A549 (cell line): ENCODE results near the gene ASTN1.

Source experiments
- ATOH8 ChIP-seq: fragments of 250-450 bp; sonication (Bioruptor Pico); IDR thresholded peaks from 2 replicates; pipeline ENCODE4 v1.5.0; 2020; ENCODE audit warnings: low read depth, mild to moderate bottlenecking, moderate library complexity
- CHD2 ChIP-seq: fragments of 150-350 bp; IDR thresholded peaks from 2 replicates; pipeline ENCODE4 v1.6.1; 2014; ENCODE audit warnings: low read length; ENCODE audit not compliant: partially characterized antibody
- CTCF ChIP-seq: fragments of >200 bp; sonication (Bioruptor Twin); formaldehyde crosslinking; IDR thresholded peaks from 3 replicates; pipeline ENCODE4 v1.5.1; 2016
- EP300 ChIP-seq, 2 experiments: fragments of >200 bp; sonication (Bioruptor Twin); formaldehyde crosslinking; IDR thresholded peaks; 2 replicates in 1 of 2; 3 replicates in 1 of 2; pipeline ENCODE4 v1.6.1; 2016 to 2017
- FOSB ChIP-seq: fragments of 250-450 bp; sonication (Bioruptor Pico); IDR thresholded peaks from 2 replicates; pipeline ENCODE4 v1.5.0; 2020; ENCODE audit warnings: mild to moderate bottlenecking, moderate library complexity
- HOXB5 ChIP-seq: fragments of 250-450 bp; sonication (Bioruptor Pico); IDR thresholded peaks from 2 replicates; pipeline ENCODE4 v1.5.0; 2020; ENCODE audit warnings: mild to moderate bottlenecking, moderate library complexity
- JUN ChIP-seq, 2 experiments: fragments of >200 bp; sonication (Bioruptor Twin); formaldehyde crosslinking; IDR thresholded peaks; 2 replicates in 1 of 2; 3 replicates in 1 of 2; pipeline ENCODE4 v1.6.1; 2016 to 2017
- KDM5A ChIP-seq: fragments of 200-600 bp; sonication (generic); IDR thresholded peaks from 2 replicates; pipeline ENCODE4 v1.6.1; 2016; ENCODE audit warnings: antibody characterized with exemption, mild to moderate bottlenecking
- MYC ChIP-seq: IDR thresholded peaks from 2 replicates; pipeline ENCODE4 v1.6.1; 2012; ENCODE audit warnings: mild to moderate bottlenecking, inconsistent platforms, low read length, improper control_type of control experiment, borderline replicate concordance
- NFE2L2 ChIP-seq: fragments of 150-350 bp; conservative IDR thresholded peaks from 2 replicates; pipeline ENCODE4 v1.6.1; 2014; ENCODE audit warnings: low read length
- POLR2A ChIP-seq: IDR thresholded peaks from 2 replicates; pipeline ENCODE4 v1.6.1; 2012; ENCODE audit warnings: mild to moderate bottlenecking, low read length
- RAD21 ChIP-seq, 2 experiments: fragments of >200 bp in 1 of 2; sonication (Bioruptor Twin) in 1 of 2; formaldehyde crosslinking in 1 of 2; IDR thresholded peaks in 1 of 2; conservative IDR thresholded peaks in 1 of 2; 2 replicates in 1 of 2; 3 replicates in 1 of 2; pipeline ENCODE4 v1.6.1; 2012 to 2018; ENCODE audit warnings: inconsistent platforms in 1 of 2
- RFX5 ChIP-seq: fragments of 450-650 bp; IDR thresholded peaks from 2 replicates; pipeline ENCODE4 v1.7.1; 2014; ENCODE audit warnings: antibody characterized with exemption, mild to moderate bottlenecking, moderate library complexity
- RNF2 ChIP-seq: fragments of 200-600 bp; sonication (generic); IDR thresholded peaks from 2 replicates; pipeline ENCODE4 v1.6.1; 2016; ENCODE audit warnings: low read depth, mild to moderate bottlenecking, antibody characterized with exemption, moderate library complexity, borderline replicate concordance

GRCh38 chr1:176939993-176940392 is 224.5 kb downstream of the ASTN1 start:
- TF ChIP-seq CTCF (no peak), JUN (IDR thresholded peaks at IDR 0.05) (no peak), RAD21 (conservative IDR thresholded peaks at IDR 0.05 in 1 of 2, IDR thresholded peaks at IDR 0.05 in 1 of 2) (no peak), POLR2A (no peak), NFE2L2 (no peak), RFX5 (no peak), EP300 (IDR thresholded peaks at IDR 0.05) (no peak), FOSB (CRISPR knock-in tag) (no peak), CHD2 (no peak), MYC (no peak), KDM5A (no peak), HOXB5 (CRISPR knock-in tag) (no peak), ATOH8 (CRISPR knock-in tag) (no peak), RNF2 (no peak)
